Activated naive CD8-positive, alpha-beta T cell treated with anti-CD3 and anti-CD28 coated beads for 36 hours (primary cell): ENCODE results near the gene DUSP22. TPM values are rescaled to one million over a fixed set of nuclear protein-coding genes. Genes with fewer than 3 reads are reported as not detected.
"Not testable (repeated sequence)": the region's sequence is repeated elsewhere in the genome, so short reads cannot be mapped to it uniquely, and the experiment has no call there.

ENCODE experiments used
- DNase-seq: peaks from one replicate; pipeline ENCODE4 v3.0.0; 2021
- H3K27ac Mint-ChIP-seq: one replicate; pipeline ENCODE4 v1.8.0; 2022; ENCODE audit warnings: mild to moderate bottlenecking, moderate library complexity, mixed read lengths
- H3K27me3 Mint-ChIP-seq: one replicate; pipeline ENCODE4 v1.8.0; 2022; ENCODE audit warnings: mild to moderate bottlenecking, mixed read lengths
- H3K36me3 Mint-ChIP-seq: one replicate; pipeline ENCODE4 v1.8.0; 2021; ENCODE audit warnings: mild to moderate bottlenecking, mixed read lengths
- H3K4me1 Mint-ChIP-seq: one replicate; pipeline ENCODE4 v1.8.0; 2021; ENCODE audit warnings: mixed read lengths
- H3K4me3 Mint-ChIP-seq: one replicate; pipeline ENCODE4 v1.8.0; 2022; ENCODE audit warnings: mild to moderate bottlenecking, moderate library complexity, mixed read lengths
- H3K9me3 Mint-ChIP-seq: one replicate; pipeline ENCODE4 v1.8.0; 2022; ENCODE audit warnings: mixed read lengths
- total RNA-seq, 2 experiments: library from RNA; stranded (reverse); gene quantifications; one replicate each; pipeline ENCODE4 v1.2.3, GENCODE V29; 2021

DUSP22 gene
- 10 to 100 TPM; 22.9 to 23.9 TPM for total RNA-seq

DNA sequence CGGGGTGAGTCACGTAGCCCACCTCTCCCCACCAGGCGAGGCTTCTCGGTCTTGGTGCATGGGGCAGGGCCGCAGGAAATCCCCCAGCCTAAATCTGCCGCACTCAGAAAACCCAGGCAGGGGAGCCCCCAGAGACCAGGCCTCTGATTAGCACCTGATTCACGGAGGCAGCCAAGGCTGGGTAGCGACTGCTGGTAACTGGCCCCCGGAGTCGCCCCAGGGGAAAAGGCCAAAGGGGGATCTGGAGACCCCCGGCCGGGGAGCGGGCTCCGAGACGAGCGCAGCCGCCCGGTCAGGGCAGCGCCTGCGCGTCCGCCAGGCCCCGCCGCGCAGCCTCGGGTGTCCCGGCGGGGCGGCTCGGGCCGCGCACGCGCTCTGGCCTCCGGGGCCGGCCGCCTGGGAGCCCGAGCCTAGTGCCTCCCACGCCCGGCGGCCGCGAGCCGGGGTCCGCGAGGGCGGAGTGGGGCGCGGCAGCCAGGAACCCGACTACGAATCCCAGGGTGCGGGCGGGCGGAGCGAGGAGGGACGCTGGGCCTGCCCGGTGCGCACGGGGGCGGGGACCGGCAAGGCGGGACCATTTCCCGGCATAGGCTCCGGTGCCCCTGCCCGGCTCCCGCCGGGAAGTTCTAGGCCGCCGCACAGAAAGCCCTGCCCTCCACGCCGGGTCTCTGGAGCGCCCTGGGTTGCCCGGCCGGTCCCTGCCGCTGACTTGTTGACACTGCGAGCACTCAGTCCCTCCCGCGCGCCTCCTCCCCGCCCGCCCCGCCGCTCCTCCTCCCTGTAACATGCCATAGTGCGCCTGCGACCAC is at the start of gene DUSP22:
DUSP22 (plus strand) TSS at position 791 of the 809 bp plus-strand sequence. CDS start 53 bp downstream, outside the sequence.
- H3K27me3 Mint-ChIP-seq: no peaks in the 10 kb centered on the region
- H3K36me3 Mint-ChIP-seq: peaks cover 17% of the 10 kb centered on the region
- peak; percentile 95 for DNase-seq
- H3K4me1 Mint-ChIP-seq: peaks cover 58% of the 10 kb centered on the region
- H3K27ac Mint-ChIP-seq: peak within 1 kb of the TSS; percentile 94
- H3K4me3 Mint-ChIP-seq: peak within 1 kb of the TSS; percentile 91
- H3K9me3 Mint-ChIP-seq: peaks cover 3% of the 10 kb centered on the region

GRCh38 chr6:246352-246751 is 45.9 kb upstream of the DUSP22 start:
- H3K4me3 Mint-ChIP-seq: no peak overlapping the region
- peaks cover 3% of the 10 kb centered on the region for H3K9me3 Mint-ChIP-seq
- H3K27me3 Mint-ChIP-seq: peaks cover 2% of the 10 kb centered on the region
- H3K36me3 Mint-ChIP-seq: peaks cover 1% of the 10 kb centered on the region
- DNase-seq: no peak
- H3K4me1 Mint-ChIP-seq: peaks cover 10% of the 10 kb centered on the region
- H3K27ac Mint-ChIP-seq: no peak overlapping the region

- Mint-ChIP-seq H3K4me1 (peaks cover 19% of the 10 kb centered on the region), H3K9me3 (peaks cover 4% of the 10 kb centered on the region), H3K27me3 (no peaks in the 10 kb centered on the region), H3K27ac (no peak overlapping the region), H3K36me3 (peaks cover 1% of the 10 kb centered on the region), H3K4me3 (no peak overlapping the region)
- no peak for DNase-seq
Observed at GRCh38 chr6:247351-247750, 44.9 kb upstream of the DUSP22 start.

- DNase-seq, H3K36me3 Mint-ChIP-seq, H3K27me3 Mint-ChIP-seq, H3K9me3 Mint-ChIP-seq, H3K4me3 Mint-ChIP-seq, H3K27ac Mint-ChIP-seq: not testable (repeated sequence)
- peaks cover 26% of the 10 kb centered on the region for H3K4me1 Mint-ChIP-seq
Observed at GRCh38 chr6:248046-248445, 44.2 kb upstream of the DUSP22 start.

DNA sequence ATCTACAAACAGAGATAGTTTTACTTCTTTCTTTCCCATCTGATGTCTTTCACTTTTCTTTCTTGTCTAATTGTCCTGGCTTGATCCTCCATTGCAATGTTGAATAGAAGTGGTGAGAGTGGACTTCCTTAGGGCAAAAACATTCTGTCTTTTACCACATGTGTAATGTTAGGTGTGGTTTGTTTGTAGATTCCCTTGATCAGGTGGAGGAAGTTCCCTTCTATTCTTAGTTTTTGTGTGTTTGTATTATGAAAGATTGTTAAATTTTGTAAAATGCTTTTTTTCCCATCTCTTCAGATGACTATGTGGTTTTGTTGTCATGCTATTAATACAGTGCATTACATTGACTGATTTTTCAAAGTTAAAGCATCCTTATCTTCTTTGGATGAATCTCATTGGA is 41.6 kb upstream of the DUSP22 start:
- H3K4me3 Mint-ChIP-seq: no peak overlapping the region
- no peak for DNase-seq
- H3K4me1 Mint-ChIP-seq: peaks cover 30% of the 10 kb centered on the region
- peaks cover 1% of the 10 kb centered on the region for H3K36me3 Mint-ChIP-seq
- peaks cover 2% of the 10 kb centered on the region for H3K9me3 Mint-ChIP-seq
- no peaks in the 10 kb centered on the region for H3K27me3 Mint-ChIP-seq
- H3K27ac Mint-ChIP-seq: peak overlapping the region; percentile 64

GRCh38 chr6:251920-252319 is 40.4 kb upstream of the DUSP22 start:
- DNase-seq: no peak
- Mint-ChIP-seq H3K27ac (peak overlapping the region; percentile 95), H3K4me1 (peaks cover 32% of the 10 kb centered on the region), H3K27me3 (no peaks in the 10 kb centered on the region), H3K9me3 (peaks cover 2% of the 10 kb centered on the region), H3K36me3 (peaks cover 1% of the 10 kb centered on the region), H3K4me3 (peak overlapping the region; percentile 44)

DNA sequence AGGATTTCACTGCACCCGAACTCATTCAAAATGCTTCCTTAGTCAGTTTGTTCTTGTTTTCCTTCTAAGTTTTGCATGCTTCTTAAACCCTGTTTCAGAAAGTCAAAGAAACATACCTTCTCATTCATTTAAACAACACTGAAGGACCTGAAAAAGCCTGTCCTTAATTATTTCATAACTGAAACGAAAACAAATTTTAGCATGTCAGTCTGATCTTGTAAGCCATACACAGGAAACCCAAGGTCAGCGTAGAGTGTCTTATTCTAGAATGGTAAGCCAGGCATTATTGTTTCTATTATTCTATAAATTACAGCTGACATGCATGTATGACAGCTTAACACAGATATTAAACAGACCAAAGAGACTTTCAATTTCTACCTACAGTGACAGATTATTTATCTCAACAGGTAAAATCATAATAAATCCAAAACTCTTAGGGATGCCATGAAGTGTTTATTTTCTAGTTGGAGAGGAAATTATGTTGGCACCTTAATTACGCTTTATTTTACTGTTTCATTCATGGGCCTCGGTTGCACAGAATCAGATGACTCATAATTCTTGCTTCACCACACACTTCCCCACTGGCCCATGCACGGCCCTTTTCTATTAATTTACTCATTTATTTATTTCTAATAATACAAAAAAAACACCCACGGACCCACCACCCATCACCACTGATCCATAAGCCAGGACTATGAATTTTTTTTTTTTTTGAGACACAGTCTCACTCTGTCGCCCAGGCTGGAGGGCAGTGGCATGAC is 39.3 kb upstream of the DUSP22 start:
- Mint-ChIP-seq H3K9me3 (peaks cover 2% of the 10 kb centered on the region), H3K27ac (peak overlapping the region; percentile 73), H3K4me1 (peaks cover 43% of the 10 kb centered on the region), H3K27me3 (no peaks in the 10 kb centered on the region), H3K4me3 (no peak overlapping the region), H3K36me3 (peaks cover 1% of the 10 kb centered on the region)
- no peak for DNase-seq

DNA sequence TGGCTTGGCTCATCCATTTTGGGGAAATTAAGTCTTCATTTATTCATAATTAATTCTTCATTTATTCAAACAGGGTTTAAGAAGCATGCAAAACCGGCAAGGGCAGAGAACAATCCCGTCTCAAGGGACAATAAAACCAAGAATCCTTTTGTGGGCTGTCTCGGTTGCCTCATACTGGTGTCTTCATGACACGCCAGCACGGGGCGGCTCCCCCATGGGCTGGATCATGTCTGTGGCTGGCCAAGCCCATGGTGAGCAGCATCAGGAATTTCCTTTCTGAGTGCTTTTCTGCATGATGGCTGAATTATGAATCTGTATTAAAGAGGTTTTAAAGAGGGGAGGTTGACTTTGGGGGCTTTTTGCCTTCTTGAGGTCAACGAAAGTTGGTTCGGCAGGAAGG is 38.3 kb upstream of the DUSP22 start:
- H3K27me3 Mint-ChIP-seq: no peaks in the 10 kb centered on the region
- no peak overlapping the region for H3K27ac Mint-ChIP-seq
- peaks cover 1% of the 10 kb centered on the region for H3K36me3 Mint-ChIP-seq
- no peak overlapping the region for H3K4me3 Mint-ChIP-seq
- H3K4me1 Mint-ChIP-seq: peaks cover 45% of the 10 kb centered on the region
- H3K9me3 Mint-ChIP-seq: peaks cover 2% of the 10 kb centered on the region
- DNase-seq: no peak

DNA sequence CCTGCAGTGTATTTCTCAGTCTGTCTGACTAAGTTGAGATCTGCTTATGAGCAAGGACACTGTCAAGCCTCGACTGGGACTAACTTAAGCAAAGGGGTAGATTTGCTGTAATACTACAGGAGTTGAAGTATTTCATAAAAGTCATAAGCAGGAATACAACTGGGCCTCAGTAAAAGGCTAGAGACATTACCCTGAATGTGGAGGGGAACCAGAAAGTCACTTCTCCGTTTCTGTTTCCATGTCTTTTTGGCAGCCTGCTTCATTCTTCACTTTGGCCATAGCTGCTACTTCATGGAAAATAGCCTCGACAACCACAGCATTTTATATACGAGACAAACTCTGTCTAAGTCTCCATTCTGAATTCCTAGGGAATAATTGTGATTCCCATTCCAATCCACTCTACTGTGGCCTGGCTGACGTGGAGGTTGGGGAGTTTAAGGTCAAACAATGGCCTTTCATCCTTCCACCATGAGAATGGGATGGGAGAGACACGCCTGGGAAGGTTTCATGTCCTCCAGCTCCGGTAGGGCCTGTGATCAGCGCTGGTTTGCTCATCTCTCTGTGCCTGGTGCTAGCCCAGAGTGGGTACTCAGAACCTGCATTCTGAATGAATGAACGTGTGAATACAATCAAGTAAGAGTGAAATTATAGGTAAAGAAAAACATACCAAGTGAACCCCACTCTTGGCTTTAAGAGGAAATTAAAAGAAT is 37.1 kb upstream of the DUSP22 start:
- Mint-ChIP-seq H3K27me3 (no peaks in the 10 kb centered on the region), H3K4me3 (no peak overlapping the region), H3K36me3 (no peaks in the 10 kb centered on the region), H3K27ac (no peak overlapping the region), H3K9me3 (peaks cover 2% of the 10 kb centered on the region), H3K4me1 (peaks cover 50% of the 10 kb centered on the region)
- DNase-seq: no peak

GRCh38 chr6:255751-256083 is 36.6 kb upstream of the DUSP22 start:
- H3K4me1 Mint-ChIP-seq: peaks cover 51% of the 10 kb centered on the region
- H3K27ac Mint-ChIP-seq: no peak overlapping the region
- no peak overlapping the region for H3K4me3 Mint-ChIP-seq
- no peaks in the 10 kb centered on the region for H3K36me3 Mint-ChIP-seq
- no peaks in the 10 kb centered on the region for H3K27me3 Mint-ChIP-seq
- H3K9me3 Mint-ChIP-seq: peaks cover 2% of the 10 kb centered on the region
- no peak for DNase-seq

GRCh38 chr6:256169-256568 is 36.1 kb upstream of the DUSP22 start:
- DNase-seq: no peak
- H3K27ac Mint-ChIP-seq: no peak overlapping the region
- no peak overlapping the region for H3K4me3 Mint-ChIP-seq
- H3K36me3 Mint-ChIP-seq: no peaks in the 10 kb centered on the region
- peaks cover 50% of the 10 kb centered on the region for H3K4me1 Mint-ChIP-seq
- H3K9me3 Mint-ChIP-seq: peaks cover 2% of the 10 kb centered on the region
- H3K27me3 Mint-ChIP-seq: no peaks in the 10 kb centered on the region

GRCh38 chr6:257031-257725 is 35.1 kb upstream of the DUSP22 start:
- no peak overlapping the region for H3K4me3 Mint-ChIP-seq
- no peak for DNase-seq
- peaks cover 42% of the 10 kb centered on the region for H3K4me1 Mint-ChIP-seq
- no peaks in the 10 kb centered on the region for H3K36me3 Mint-ChIP-seq
- H3K27me3 Mint-ChIP-seq: no peaks in the 10 kb centered on the region
- no peaks in the 10 kb centered on the region for H3K9me3 Mint-ChIP-seq
- H3K27ac Mint-ChIP-seq: peak overlapping the region; percentile 1

DNA sequence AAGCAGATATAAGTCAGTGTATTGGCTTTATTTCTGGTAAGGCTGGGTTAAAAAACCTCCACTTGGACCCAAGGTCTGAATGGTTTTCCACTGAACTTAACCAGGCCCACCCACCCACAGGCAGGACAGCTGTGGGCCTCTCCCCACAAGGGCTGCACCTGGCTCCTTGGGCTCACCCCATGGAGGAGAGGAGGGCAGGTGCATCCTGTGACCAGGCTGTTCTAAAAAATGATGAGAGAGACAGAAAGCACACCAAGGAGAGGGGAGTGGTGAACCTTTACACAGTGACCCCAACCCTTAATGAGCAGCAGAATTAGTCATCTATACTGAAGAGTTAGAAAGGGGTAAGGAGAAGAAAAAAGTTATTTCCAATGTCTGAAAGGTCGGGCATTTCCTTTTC is 34.5 kb upstream of the DUSP22 start:
- DNase-seq: no peak
- peaks cover 36% of the 10 kb centered on the region for H3K4me1 Mint-ChIP-seq

DNA sequence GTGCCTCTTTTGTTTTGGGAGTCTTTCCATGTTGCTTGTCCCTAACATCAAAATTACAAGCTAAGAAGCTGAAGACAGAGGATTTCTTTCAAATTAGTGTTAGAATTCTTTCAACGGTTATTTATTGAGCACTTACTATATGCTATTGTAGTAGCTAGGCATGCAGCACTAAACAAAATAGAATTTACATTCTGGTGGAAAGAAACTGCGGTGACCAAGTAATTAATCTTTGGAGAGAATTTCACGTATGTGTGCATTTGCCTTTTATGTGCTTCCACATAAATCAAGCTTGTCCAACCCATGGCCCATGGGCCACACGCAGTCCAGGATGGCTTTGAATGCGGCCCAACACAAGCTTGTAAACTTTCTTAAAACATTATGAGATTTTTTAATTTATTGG is 33.0 kb upstream of the DUSP22 start:
- Mint-ChIP-seq H3K4me1 (peaks cover 27% of the 10 kb centered on the region), H3K9me3 (no peaks in the 10 kb centered on the region), H3K27me3 (no peaks in the 10 kb centered on the region), H3K36me3 (no peaks in the 10 kb centered on the region), H3K27ac (no peak overlapping the region), H3K4me3 (no peak overlapping the region)
- DNase-seq: no peak

More for the DNA sequence above, 34.5 kb upstream of the DUSP22 start:
- peak overlapping the region; percentile 1 for H3K27ac Mint-ChIP-seq
- H3K9me3 Mint-ChIP-seq: no peaks in the 10 kb centered on the region
- no peaks in the 10 kb centered on the region for H3K36me3 Mint-ChIP-seq
- no peak overlapping the region for H3K4me3 Mint-ChIP-seq
- no peaks in the 10 kb centered on the region for H3K27me3 Mint-ChIP-seq
